ENCODE data around the gene PROM2. TPM values are rescaled to one million over a fixed set of nuclear protein-coding genes. Genes with fewer than 3 reads are reported as not detected.

Gene PROM2, protein sequence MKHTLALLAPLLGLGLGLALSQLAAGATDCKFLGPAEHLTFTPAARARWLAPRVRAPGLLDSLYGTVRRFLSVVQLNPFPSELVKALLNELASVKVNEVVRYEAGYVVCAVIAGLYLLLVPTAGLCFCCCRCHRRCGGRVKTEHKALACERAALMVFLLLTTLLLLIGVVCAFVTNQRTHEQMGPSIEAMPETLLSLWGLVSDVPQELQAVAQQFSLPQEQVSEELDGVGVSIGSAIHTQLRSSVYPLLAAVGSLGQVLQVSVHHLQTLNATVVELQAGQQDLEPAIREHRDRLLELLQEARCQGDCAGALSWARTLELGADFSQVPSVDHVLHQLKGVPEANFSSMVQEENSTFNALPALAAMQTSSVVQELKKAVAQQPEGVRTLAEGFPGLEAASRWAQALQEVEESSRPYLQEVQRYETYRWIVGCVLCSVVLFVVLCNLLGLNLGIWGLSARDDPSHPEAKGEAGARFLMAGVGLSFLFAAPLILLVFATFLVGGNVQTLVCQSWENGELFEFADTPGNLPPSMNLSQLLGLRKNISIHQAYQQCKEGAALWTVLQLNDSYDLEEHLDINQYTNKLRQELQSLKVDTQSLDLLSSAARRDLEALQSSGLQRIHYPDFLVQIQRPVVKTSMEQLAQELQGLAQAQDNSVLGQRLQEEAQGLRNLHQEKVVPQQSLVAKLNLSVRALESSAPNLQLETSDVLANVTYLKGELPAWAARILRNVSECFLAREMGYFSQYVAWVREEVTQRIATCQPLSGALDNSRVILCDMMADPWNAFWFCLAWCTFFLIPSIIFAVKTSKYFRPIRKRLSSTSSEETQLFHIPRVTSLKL
- polyA plus RNA-seq (2013), result 15.3 and 15.9 TPM in 2 replicates

DNA sequence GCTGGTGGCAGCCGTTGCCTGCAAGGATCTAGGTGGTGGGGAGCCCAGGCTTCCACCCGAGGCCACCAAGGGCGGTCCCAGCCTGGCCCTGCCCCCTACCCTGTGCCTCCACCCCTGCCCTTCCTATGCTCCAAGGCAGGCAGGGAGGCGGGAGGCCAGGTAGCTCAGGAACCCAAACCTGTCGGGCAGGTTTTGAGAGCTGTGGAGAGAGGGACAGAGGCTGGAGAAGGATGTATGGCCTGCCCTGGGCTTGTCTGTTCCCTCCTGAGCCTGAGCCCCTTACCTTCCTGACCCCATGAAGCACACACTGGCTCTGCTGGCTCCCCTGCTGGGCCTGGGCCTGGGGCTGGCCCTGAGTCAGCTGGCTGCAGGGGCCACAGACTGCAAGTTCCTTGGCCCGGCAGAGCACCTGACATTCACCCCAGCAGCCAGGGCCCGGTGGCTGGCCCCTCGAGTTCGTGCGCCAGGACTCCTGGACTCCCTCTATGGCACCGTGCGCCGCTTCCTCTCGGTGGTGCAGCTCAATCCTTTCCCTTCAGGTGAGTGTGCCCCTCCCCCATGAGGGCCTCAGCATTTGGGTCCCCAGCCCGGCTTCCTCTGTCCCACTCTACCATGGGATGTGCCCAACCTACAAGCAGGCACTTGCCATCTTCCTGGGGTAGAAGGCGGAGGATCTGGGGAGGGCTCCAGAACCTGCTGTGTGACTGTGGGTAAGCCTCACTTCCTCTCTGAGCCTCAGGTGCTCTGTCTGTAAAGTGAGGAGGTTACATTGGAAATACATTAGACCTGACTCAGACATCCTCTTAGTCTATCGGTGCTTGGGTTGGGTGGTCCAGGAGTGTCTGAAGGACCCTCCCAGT lies at the start of gene PROM2:
PROM2 (plus strand) TSS at position 159 of the 860 bp plus-strand sequence; CDS start at position 296, 137 bp downstream.
- Histone ChIP-seq H2AK5ac (ENCODE audit: low read length) (peak within 1 kb of the TSS; percentile 53), H3K18ac (ENCODE audit: low read length) (peak within 1 kb of the TSS; percentile 73), H2BK5ac (ENCODE audit: low read depth, low read length, poor library complexity) (peak within 1 kb of the TSS; percentile 74), H3K4me2 (ENCODE audit: low read length) (peak within 1 kb of the TSS; percentile 32), H3K27ac (ENCODE audit: low read depth, low read length) (peak within 1 kb of the TSS; percentile 66), H3K14ac (ENCODE audit: low read length) (peak within 1 kb of the TSS; percentile 62), H2BK12ac (ENCODE audit: low read length) (peak within 1 kb of the TSS; percentile 91), H3K9me3 (ENCODE audit: insufficient read depth, low read depth, low read length) (no peaks in the 10 kb centered on the region), H4K12ac (ENCODE audit: low read depth, low read length) (peak within 1 kb of the TSS; percentile 19), H3K23ac (ENCODE audit: low read length) (no peak within 1 kb of the TSS), H2AFZ (ENCODE audit: insufficient read depth, low read length, poor library complexity) (no peak within 1 kb of the TSS), H3K4me1 (ENCODE audit: control insufficient read depth in 1 of 2, insufficient read depth in 2 of 2, low read length in 2 of 2) (peaks cover 34 to 40% of the 10 kb centered on the region in 2 experiments), H3K4me3 (ENCODE audit: low read depth, low read length) (no peak within 1 kb of the TSS), H3K9ac (ENCODE audit: low read length) (no peak within 1 kb of the TSS), H3K79me2 (ENCODE audit: control insufficient read depth, insufficient read depth, low read length, poor library complexity) (peaks cover 7% of the 10 kb centered on the region), H3K4ac (ENCODE audit: low read depth, low read length) (peak within 1 kb of the TSS; percentile 31), H2BK120ac (ENCODE audit: insufficient read depth, low read length, poor library complexity) (peak within 1 kb of the TSS; percentile 54), H3K36me3 (ENCODE audit: control insufficient read depth in 1 of 2, insufficient read depth in 2 of 2, low read length in 2 of 2) (no peaks in the 10 kb centered on the region), H3K27me3 (ENCODE audit: insufficient read depth, low read length) (no peaks in the 10 kb centered on the region), H4K91ac (ENCODE audit: low read depth, low read length) (peak within 1 kb of the TSS; percentile 82), H4K8ac (ENCODE audit: low read depth, low read length) (peak within 1 kb of the TSS; percentile 70), H3K79me1 (ENCODE audit: low read length) (peaks cover 14% of the 10 kb centered on the region)
- peak; percentile 64 to 68 for DNase-seq
- no CpG with 5 or more reads among the region's 17 CpGs for WGBS (ENCODE audit: extremely low coverage, insufficient coverage, insufficient read length)

GRCh38 chr2:95225658-95226057 lies 48.6 kb upstream of the PROM2 start:
- Histone ChIP-seq H4K12ac (ENCODE audit: low read depth, low read length) (no peak overlapping the region), H3K9me3 (ENCODE audit: insufficient read depth, low read depth, low read length) (peaks cover 2% of the 10 kb centered on the region), H3K36me3 (ENCODE audit: control insufficient read depth in 1 of 2, insufficient read depth in 2 of 2, low read length in 2 of 2) (no peaks in the 10 kb centered on the region), H2BK5ac (ENCODE audit: low read depth, low read length, poor library complexity) (no peak overlapping the region), H3K23ac (ENCODE audit: low read length) (no peak overlapping the region), H3K4me2 (ENCODE audit: low read length) (no peak overlapping the region), H3K27me3 (ENCODE audit: insufficient read depth, low read length) (no peaks in the 10 kb centered on the region), H3K4ac (ENCODE audit: low read depth, low read length) (no peak overlapping the region), H3K79me2 (ENCODE audit: control insufficient read depth, insufficient read depth, low read length, poor library complexity) (no peaks in the 10 kb centered on the region), H2BK12ac (ENCODE audit: low read length) (no peak overlapping the region), H2AK5ac (ENCODE audit: low read length) (no peak overlapping the region), H4K91ac (ENCODE audit: low read depth, low read length) (no peak overlapping the region), H3K4me1 (ENCODE audit: control insufficient read depth in 1 of 2, insufficient read depth in 2 of 2, low read length in 2 of 2) (no peaks in the 10 kb centered on the region), H3K79me1 (ENCODE audit: low read length) (no peaks in the 10 kb centered on the region), H4K8ac (ENCODE audit: low read depth, low read length) (no peak overlapping the region), H3K27ac (ENCODE audit: low read depth, low read length) (no peak overlapping the region), H2AFZ (ENCODE audit: insufficient read depth, low read length, poor library complexity) (no peak overlapping the region), H2BK120ac (ENCODE audit: insufficient read depth, low read length, poor library complexity) (no peak overlapping the region), H3K14ac (ENCODE audit: low read length) (no peak overlapping the region), H3K9ac (ENCODE audit: low read length) (no peak overlapping the region), H3K18ac (ENCODE audit: low read length) (no peak overlapping the region), H3K4me3 (ENCODE audit: low read depth, low read length) (no peak overlapping the region)
- peak in 1 of 2 donors; percentile 42 for DNase-seq

- no peaks in the 10 kb centered on the region for H3K27me3 ChIP-seq (ENCODE audit: insufficient read depth, low read length)
- H4K8ac ChIP-seq (ENCODE audit: low read depth, low read length), result no peak overlapping the region
- no peak overlapping the region for H2BK12ac ChIP-seq (ENCODE audit: low read length)
- H3K9me3 ChIP-seq (ENCODE audit: insufficient read depth, low read depth, low read length), result no peaks in the 10 kb centered on the region
- H4K12ac ChIP-seq (ENCODE audit: low read depth, low read length), result no peak overlapping the region
- H3K23ac ChIP-seq (ENCODE audit: low read length), result no peak overlapping the region
- no peak overlapping the region for H3K27ac ChIP-seq (ENCODE audit: low read depth, low read length)
- H3K18ac ChIP-seq (ENCODE audit: low read length), result no peak overlapping the region
- no peaks in the 10 kb centered on the region for H3K36me3 ChIP-seq (ENCODE audit: control insufficient read depth in 1 of 2, insufficient read depth in 2 of 2, low read length in 2 of 2)
- no peaks in the 10 kb centered on the region for H3K79me1 ChIP-seq (ENCODE audit: low read length)
- no peak overlapping the region for H2AFZ ChIP-seq (ENCODE audit: insufficient read depth, low read length, poor library complexity)
- H3K79me2 ChIP-seq (ENCODE audit: control insufficient read depth, insufficient read depth, low read length, poor library complexity), result no peaks in the 10 kb centered on the region
- no peak overlapping the region for H2BK5ac ChIP-seq (ENCODE audit: low read depth, low read length, poor library complexity)
- no peak overlapping the region for H2BK120ac ChIP-seq (ENCODE audit: insufficient read depth, low read length, poor library complexity)
- no peak overlapping the region for H3K4me3 ChIP-seq (ENCODE audit: low read depth, low read length)
- no CpG with 5 or more reads among the region's 3 CpGs for WGBS (ENCODE audit: extremely low coverage, insufficient coverage, insufficient read length)
- H2AK5ac ChIP-seq (ENCODE audit: low read length), result no peak overlapping the region
- peak; percentile 79 to 87 for DNase-seq
- no peak overlapping the region for H3K4ac ChIP-seq (ENCODE audit: low read depth, low read length)
- peaks cover 0 to 3% of the 10 kb centered on the region in 2 experiments for H3K4me1 ChIP-seq (ENCODE audit: control insufficient read depth in 1 of 2, insufficient read depth in 2 of 2, low read length in 2 of 2)
- H3K4me2 ChIP-seq (ENCODE audit: low read length), result no peak overlapping the region
- no peak overlapping the region for H4K91ac ChIP-seq (ENCODE audit: low read depth, low read length)
- H3K9ac ChIP-seq (ENCODE audit: low read length), result no peak overlapping the region
- H3K14ac ChIP-seq (ENCODE audit: low read length), result no peak overlapping the region
Measured at GRCh38 chr2:95231723-95232122, 42.5 kb upstream of the PROM2 start.

- H3K27ac ChIP-seq (ENCODE audit: low read depth, low read length), result no peak overlapping the region
- no peak overlapping the region for H3K9ac ChIP-seq (ENCODE audit: low read length)
- no peak overlapping the region for H3K14ac ChIP-seq (ENCODE audit: low read length)
- no peak overlapping the region for H3K4me3 ChIP-seq (ENCODE audit: low read depth, low read length)
- H3K4ac ChIP-seq (ENCODE audit: low read depth, low read length), result no peak overlapping the region
- no peak overlapping the region for H2BK120ac ChIP-seq (ENCODE audit: insufficient read depth, low read length, poor library complexity)
- H3K79me1 ChIP-seq (ENCODE audit: low read length), result no peaks in the 10 kb centered on the region
- no peaks in the 10 kb centered on the region for H3K36me3 ChIP-seq (ENCODE audit: control insufficient read depth in 1 of 2, insufficient read depth in 2 of 2, low read length in 2 of 2)
- peak in 1 of 2 donors; percentile 15 for DNase-seq
- no peak overlapping the region for H4K8ac ChIP-seq (ENCODE audit: low read depth, low read length)
- no peak overlapping the region for H3K23ac ChIP-seq (ENCODE audit: low read length)
- H2BK12ac ChIP-seq (ENCODE audit: low read length), result no peak overlapping the region
- no peak overlapping the region for H3K4me2 ChIP-seq (ENCODE audit: low read length)
- H3K18ac ChIP-seq (ENCODE audit: low read length), result no peak overlapping the region
- H3K27me3 ChIP-seq (ENCODE audit: insufficient read depth, low read length), result no peaks in the 10 kb centered on the region
- peaks cover 0 to 3% of the 10 kb centered on the region in 2 experiments for H3K4me1 ChIP-seq (ENCODE audit: control insufficient read depth in 1 of 2, insufficient read depth in 2 of 2, low read length in 2 of 2)
- H3K79me2 ChIP-seq (ENCODE audit: control insufficient read depth, insufficient read depth, low read length, poor library complexity), result no peaks in the 10 kb centered on the region
- H3K9me3 ChIP-seq (ENCODE audit: insufficient read depth, low read depth, low read length), result no peaks in the 10 kb centered on the region
- H2AK5ac ChIP-seq (ENCODE audit: low read length), result no peak overlapping the region
- no CpG with 5 or more reads among the region's 1 CpG for WGBS (ENCODE audit: extremely low coverage, insufficient coverage, insufficient read length)
- H4K12ac ChIP-seq (ENCODE audit: low read depth, low read length), result no peak overlapping the region
- no peak overlapping the region for H2AFZ ChIP-seq (ENCODE audit: insufficient read depth, low read length, poor library complexity)
- no peak overlapping the region for H2BK5ac ChIP-seq (ENCODE audit: low read depth, low read length, poor library complexity)
- no peak overlapping the region for H4K91ac ChIP-seq (ENCODE audit: low read depth, low read length)
Measured at GRCh38 chr2:95232232-95232631, 42.0 kb upstream of the PROM2 start.

Measured in trophoblast cell (in vitro differentiated cells and primary cell).